ENCODE results near the gene SOX8.
"Not testable (repeated sequence)": the region's sequence is repeated elsewhere in the genome, so short reads cannot be mapped to it uniquely, and the experiment has no call there.

GRCh38 chr16:948767-949166 lies 32.8 kb upstream of the SOX8 start:
- TF ChIP-seq CTCF, POLR2A (IDR thresholded peaks at IDR 0.05): not testable (repeated sequence)

Data from lower leg skin (tissue), 3 donors.